ENCODE data around the gene TPGS2. TPM values are rescaled to one million over a fixed set of nuclear protein-coding genes. Genes with fewer than 3 reads are reported as not detected.

The TPGS2 gene
- total RNA-seq, 4 donors from 2014 or later = 80.2 to 161 (median 118) TPM

GRCh38 chr18:36762074-36762473, 66.7 kb downstream of the TPGS2 start:
- TF ChIP-seq CTCF (IDR thresholded peaks at IDR 0.05; ENCODE audit: low read depth) = no peak

- no peak for TF ChIP-seq CTCF (IDR thresholded peaks at IDR 0.05; ENCODE audit: low read depth)
Measured at GRCh38 chr18:36761186-36761698, 67.6 kb downstream of the TPGS2 start.

- no peak for TF ChIP-seq CTCF (IDR thresholded peaks at IDR 0.05; ENCODE audit: low read depth)
Measured at GRCh38 chr18:36760598-36760997, 68.2 kb downstream of the TPGS2 start.

GRCh38 chr18:36759167-36759776, 69.5 kb downstream of the TPGS2 start:
- no peak for TF ChIP-seq CTCF (IDR thresholded peaks at IDR 0.05; ENCODE audit: low read depth)

- TF ChIP-seq CTCF (IDR thresholded peaks at IDR 0.05; ENCODE audit: low read depth) = no peak
Measured at GRCh38 chr18:36758623-36759022, 70.2 kb downstream of the TPGS2 start.

- no peak for TF ChIP-seq CTCF (IDR thresholded peaks at IDR 0.05; ENCODE audit: low read depth)
Measured at GRCh38 chr18:36757991-36758390, 70.8 kb downstream of the TPGS2 start.

- no peak for TF ChIP-seq CTCF (IDR thresholded peaks at IDR 0.05; ENCODE audit: low read depth)
Measured at GRCh38 chr18:36757081-36757480, 71.7 kb downstream of the TPGS2 start.
